Activated T-helper 2 cell treated with anti-CD3 and anti-CD28 coated beads, Interferon-gamma antibody, Interleukin-2, Interleukin-4, amounts not matched to agents 10 μg/mL and 5 μg/mL and 100 μg/mL, durations not matched to agents 14 hours and 24 hours and 36 hours (primary cell): ENCODE measurements around the gene NTRK3. TPM values are rescaled to one million over a fixed set of nuclear protein-coding genes. Genes with fewer than 3 reads are reported as not detected.

Experiments used
- DNase-seq: peaks from one replicate; pipeline ENCODE4 v3.0.0; 2021; ENCODE audit warnings: low spot score
- H3K27ac Mint-ChIP-seq: one replicate; pipeline ENCODE4 v1.8.0; 2021; ENCODE audit warnings: mixed read lengths
- H3K27me3 Mint-ChIP-seq: one replicate; pipeline ENCODE4 v1.8.0; 2021; ENCODE audit warnings: low read depth, mixed read lengths
- H3K36me3 Mint-ChIP-seq: one replicate; pipeline ENCODE4 v1.8.0; 2021; ENCODE audit warnings: low read depth, mixed read lengths
- H3K4me1 Mint-ChIP-seq: one replicate; pipeline ENCODE4 v1.8.0; 2021; ENCODE audit warnings: low read depth, mixed read lengths
- H3K4me3 Mint-ChIP-seq: one replicate; pipeline ENCODE4 v1.8.0; 2021; ENCODE audit warnings: low read depth, mild to moderate bottlenecking, moderate library complexity, mixed read lengths
- H3K9me3 Mint-ChIP-seq: one replicate; pipeline ENCODE4 v1.8.0; 2021; ENCODE audit warnings: mixed read lengths
- intact Hi-C: fragments of 100-400 bp; cut with micrococcal nuclease; formaldehyde crosslinking; loops from one replicate; pipeline ENCODE4 v1.15.1; 2023
- total RNA-seq: library from RNA; stranded (reverse); gene quantifications from 2 replicates; pipeline ENCODE4 v1.2.3, GENCODE V29; 2022

NTRK3 gene
- total RNA-seq, 1 donor from 2014 or later, result 0.73 TPM

DNA sequence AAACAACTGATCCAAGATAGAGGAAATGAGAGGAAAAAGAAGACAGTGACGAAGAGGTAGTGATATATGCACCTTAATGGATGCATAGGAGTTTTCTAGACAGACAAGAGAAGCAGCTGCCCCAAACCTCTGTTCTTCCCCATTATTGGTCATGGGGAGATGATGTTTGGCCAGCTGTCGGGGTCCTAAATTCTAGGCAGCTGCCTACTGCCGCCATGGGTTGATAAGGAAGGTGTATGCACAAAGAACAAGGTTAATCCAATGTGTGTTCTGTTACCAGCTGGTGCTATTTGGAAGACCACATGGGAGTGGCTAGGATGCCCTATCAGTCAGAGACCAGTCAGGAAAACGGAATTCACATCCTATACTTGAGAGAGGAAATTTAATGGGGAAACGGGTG, 47.4 kb downstream of the NTRK3 start:
- H3K9me3 Mint-ChIP-seq, result no peaks in the 10 kb centered on the region
- intact Hi-C loops, result no loop called here
- peaks cover 9% of the 10 kb centered on the region for H3K27me3 Mint-ChIP-seq
- H3K4me3 Mint-ChIP-seq, result no peak overlapping the region
- no peaks in the 10 kb centered on the region for H3K4me1 Mint-ChIP-seq
- no peak for DNase-seq
- no peaks in the 10 kb centered on the region for H3K36me3 Mint-ChIP-seq
- no peak overlapping the region for H3K27ac Mint-ChIP-seq

DNA sequence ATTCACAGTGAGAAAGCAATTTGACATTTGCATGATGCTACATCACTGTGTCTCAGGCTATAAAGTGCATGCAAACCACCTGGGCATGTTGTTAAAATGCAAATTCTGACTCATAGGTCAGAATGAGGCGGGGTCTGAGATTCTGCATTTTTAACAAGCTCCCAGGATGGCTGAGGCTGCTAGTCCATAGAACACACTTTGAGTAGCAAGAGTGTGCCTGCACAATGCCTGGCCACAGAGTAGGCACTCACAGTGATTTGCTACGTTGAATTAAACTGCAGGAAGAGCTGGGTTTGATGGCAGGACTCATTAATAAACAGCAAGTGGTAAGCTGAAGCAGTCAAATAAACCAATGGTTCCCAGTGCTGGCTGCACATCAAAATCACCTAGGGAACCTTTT, 48.1 kb downstream of the NTRK3 start:
- Mint-ChIP-seq H3K9me3 (no peaks in the 10 kb centered on the region), H3K4me1 (no peaks in the 10 kb centered on the region), H3K4me3 (no peak overlapping the region), H3K27ac (no peak overlapping the region), H3K36me3 (no peaks in the 10 kb centered on the region), H3K27me3 (peaks cover 9% of the 10 kb centered on the region)
- intact Hi-C loops, result no loop called here
- no peak for DNase-seq

DNA sequence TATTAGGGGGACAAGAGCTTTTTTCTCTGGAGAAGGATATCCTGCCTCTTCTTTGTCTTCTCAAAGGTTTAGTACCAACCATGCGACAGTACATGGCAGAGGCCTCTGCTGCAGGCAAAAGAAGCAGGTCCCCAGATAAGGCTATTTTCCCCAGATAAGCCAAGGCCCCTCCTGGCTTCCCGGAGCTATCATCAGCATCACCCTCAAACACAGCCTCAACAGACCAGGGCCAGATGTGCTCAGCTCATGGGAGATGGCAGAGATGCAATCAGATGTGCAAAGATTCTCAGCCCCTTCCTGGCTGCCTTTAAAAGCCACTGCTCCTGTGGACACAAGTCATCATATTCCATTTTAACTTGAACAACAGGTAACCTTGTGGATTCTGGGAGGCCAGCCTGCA, 49.0 kb downstream of the NTRK3 start:
- H3K36me3 Mint-ChIP-seq, result no peaks in the 10 kb centered on the region
- H3K4me1 Mint-ChIP-seq, result no peaks in the 10 kb centered on the region
- H3K27me3 Mint-ChIP-seq, result peaks cover 9% of the 10 kb centered on the region
- no peak overlapping the region for H3K27ac Mint-ChIP-seq
- intact Hi-C loops, result no loop called here
- DNase-seq, result no peak
- no peaks in the 10 kb centered on the region for H3K9me3 Mint-ChIP-seq
- no peak overlapping the region for H3K4me3 Mint-ChIP-seq

DNA sequence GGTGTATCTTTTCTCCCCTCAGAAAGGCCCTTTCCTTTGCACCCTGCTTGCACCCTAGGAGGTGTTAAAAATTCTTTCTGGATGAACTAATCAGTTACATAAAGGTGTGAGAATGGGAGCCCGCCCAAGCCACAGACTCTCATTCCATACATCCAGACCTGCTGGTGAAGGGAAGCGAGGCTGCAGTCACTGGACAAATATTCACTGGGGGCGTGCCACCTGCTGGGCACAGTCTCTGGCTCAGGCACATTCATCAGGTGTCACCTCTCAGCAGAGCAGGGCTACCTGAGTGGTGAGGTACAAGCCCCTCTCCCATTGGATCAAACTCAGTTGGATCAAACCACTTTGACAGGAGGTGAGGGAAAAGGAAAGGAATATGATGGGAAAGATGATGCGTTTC, 52.0 kb downstream of the NTRK3 start:
- no peak overlapping the region for H3K4me3 Mint-ChIP-seq
- DNase-seq, result no peak
- H3K9me3 Mint-ChIP-seq, result no peaks in the 10 kb centered on the region
- no peak overlapping the region for H3K27ac Mint-ChIP-seq
- no peaks in the 10 kb centered on the region for H3K4me1 Mint-ChIP-seq
- H3K36me3 Mint-ChIP-seq, result no peaks in the 10 kb centered on the region
- H3K27me3 Mint-ChIP-seq, result peaks cover 6% of the 10 kb centered on the region
- intact Hi-C loops, result no loop called here

DNA sequence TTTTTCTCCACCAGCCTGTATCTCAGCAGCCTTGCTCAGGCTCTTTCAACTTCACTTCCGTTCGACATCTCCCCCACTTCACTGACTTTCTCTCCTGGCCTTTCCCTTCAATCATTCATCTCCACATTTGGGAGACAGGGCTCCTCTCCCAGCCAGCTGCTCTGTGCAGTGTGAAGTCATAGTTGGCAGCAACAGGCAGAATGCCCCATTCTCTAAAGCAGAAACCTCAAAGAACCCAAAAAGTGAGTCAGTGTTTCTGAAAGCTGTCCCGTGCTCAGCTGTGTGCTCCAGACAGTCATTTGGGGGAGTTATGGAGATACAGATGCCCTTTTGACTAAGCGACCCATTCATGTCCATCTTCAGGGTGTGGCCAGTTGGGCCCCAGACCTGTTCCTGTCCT, 54.3 kb downstream of the NTRK3 start:
- no peaks in the 10 kb centered on the region for H3K36me3 Mint-ChIP-seq
- DNase-seq, result no peak
- no peaks in the 10 kb centered on the region for H3K9me3 Mint-ChIP-seq
- H3K27me3 Mint-ChIP-seq, result no peaks in the 10 kb centered on the region
- no peak overlapping the region for H3K27ac Mint-ChIP-seq
- no peak overlapping the region for H3K4me3 Mint-ChIP-seq
- no peaks in the 10 kb centered on the region for H3K4me1 Mint-ChIP-seq
- intact Hi-C loops, result no loop called here

DNA sequence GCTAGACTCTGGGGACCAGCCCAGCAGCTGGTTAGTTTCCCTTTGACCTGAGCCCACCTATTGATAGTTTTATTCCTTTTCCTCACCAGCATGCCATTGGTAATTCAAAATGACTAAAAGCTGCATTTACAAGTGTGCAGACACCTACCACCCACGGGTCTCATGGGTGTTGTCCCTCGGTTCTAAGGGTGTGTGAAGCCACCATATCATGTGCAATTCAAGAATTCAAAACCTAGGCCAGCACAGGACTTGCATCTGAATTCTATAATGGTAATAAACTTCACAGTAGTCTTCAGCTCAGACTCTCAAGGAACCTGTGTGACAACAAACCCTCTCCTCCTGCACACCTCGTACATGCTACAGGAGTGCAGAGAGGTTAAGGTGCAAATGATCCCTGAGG, 55.3 kb downstream of the NTRK3 start:
- no peak overlapping the region for H3K4me3 Mint-ChIP-seq
- intact Hi-C loops, result no loop called here
- H3K9me3 Mint-ChIP-seq, result no peaks in the 10 kb centered on the region
- DNase-seq, result no peak
- no peaks in the 10 kb centered on the region for H3K27me3 Mint-ChIP-seq
- H3K27ac Mint-ChIP-seq, result no peak overlapping the region
- no peaks in the 10 kb centered on the region for H3K4me1 Mint-ChIP-seq
- no peaks in the 10 kb centered on the region for H3K36me3 Mint-ChIP-seq

DNA sequence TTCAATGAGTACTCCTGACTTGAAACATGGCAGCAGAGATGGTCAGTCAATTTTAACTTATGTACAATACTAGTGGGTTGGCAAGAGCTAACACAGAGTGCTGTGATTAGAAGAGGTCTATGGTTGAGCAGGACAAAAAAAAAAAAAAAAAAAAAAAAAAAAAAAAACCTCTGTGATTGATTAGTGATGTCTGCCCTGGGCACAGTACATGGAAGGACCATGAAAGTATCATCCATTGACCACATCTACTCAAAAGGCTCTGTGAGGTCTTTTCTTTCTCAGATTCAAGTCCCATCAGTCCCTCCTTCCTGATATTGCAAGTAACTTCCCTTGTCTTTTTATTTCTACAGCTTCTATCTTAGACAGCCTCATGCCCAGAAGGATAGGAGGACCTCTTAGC, 59.6 kb downstream of the NTRK3 start:
- no peaks in the 10 kb centered on the region for H3K36me3 Mint-ChIP-seq
- no peaks in the 10 kb centered on the region for H3K9me3 Mint-ChIP-seq
- H3K4me3 Mint-ChIP-seq, result no peak overlapping the region
- intact Hi-C loops, result loop anchor here (1.0 kb wide), 1 partner anchor 24 kb away; no protein-coding TSS in a partner anchor
- H3K4me1 Mint-ChIP-seq, result no peaks in the 10 kb centered on the region
- no peak for DNase-seq
- H3K27ac Mint-ChIP-seq, result no peak overlapping the region
- no peaks in the 10 kb centered on the region for H3K27me3 Mint-ChIP-seq

DNA sequence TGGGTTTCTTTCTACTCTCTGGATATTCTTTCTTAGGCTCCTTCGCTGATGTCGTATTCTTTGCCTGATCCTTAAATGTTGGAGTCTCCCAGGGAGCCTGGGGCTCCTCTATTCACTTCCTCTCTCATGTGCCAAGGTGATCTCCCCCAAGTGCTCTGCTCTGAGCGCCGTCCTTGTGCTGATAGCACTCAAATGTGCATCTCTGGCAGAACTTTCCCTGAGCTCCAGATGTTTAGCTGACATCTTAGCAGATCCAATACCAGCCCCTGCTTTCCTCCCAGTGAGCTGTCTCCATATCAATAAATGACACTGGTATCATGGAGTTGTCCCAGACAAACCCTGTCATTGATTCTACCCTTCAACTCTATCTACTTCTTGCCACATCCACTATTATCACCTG, 62.4 kb downstream of the NTRK3 start:
- no peak for DNase-seq
- Mint-ChIP-seq H3K4me3 (no peak overlapping the region), H3K36me3 (no peaks in the 10 kb centered on the region), H3K27ac (no peak overlapping the region), H3K4me1 (no peaks in the 10 kb centered on the region), H3K27me3 (no peaks in the 10 kb centered on the region), H3K9me3 (no peaks in the 10 kb centered on the region)
- intact Hi-C loops, result no loop called here

DNA sequence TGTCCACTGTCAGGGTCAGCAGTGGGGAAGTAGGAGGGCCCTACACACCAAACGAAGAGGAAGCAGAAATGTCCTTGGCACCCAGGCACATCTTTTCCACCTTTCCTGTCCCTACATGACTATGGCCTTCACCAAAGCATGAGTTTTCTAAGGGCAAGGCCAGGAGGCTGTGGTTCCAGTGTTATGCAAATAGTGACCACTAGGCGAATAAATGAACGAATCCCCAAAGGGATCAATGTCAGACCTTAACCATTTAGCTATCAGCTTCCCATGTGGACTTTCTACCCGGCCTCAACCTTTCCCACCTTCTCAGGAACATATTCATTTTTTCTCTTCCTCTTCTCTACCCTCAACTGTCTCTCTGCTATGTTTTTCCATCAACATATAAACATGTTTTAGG, 63.1 kb downstream of the NTRK3 start:
- Mint-ChIP-seq H3K27ac (no peak overlapping the region), H3K4me1 (no peaks in the 10 kb centered on the region), H3K36me3 (no peaks in the 10 kb centered on the region), H3K27me3 (no peaks in the 10 kb centered on the region), H3K9me3 (no peaks in the 10 kb centered on the region), H3K4me3 (no peak overlapping the region)
- intact Hi-C loops, result no loop called here
- no peak for DNase-seq

DNA sequence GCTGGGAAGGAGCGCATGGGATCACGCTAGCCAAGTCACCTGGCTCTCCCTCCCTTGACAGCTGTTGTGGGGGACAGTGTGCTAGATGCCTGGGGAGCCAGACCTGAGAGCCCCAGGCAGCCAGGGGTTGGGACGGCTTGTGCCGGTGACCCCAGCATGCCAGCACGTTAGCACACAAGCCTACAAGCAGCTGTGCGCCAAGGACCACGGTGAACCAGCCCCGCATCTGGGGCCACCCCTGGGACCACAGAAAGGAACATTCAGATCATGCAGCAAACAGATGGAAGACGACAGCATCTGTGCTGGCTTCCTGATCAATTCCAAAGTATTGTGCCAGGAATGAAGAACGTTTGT, 64.8 kb downstream of the NTRK3 start:
- Mint-ChIP-seq H3K9me3 (no peaks in the 10 kb centered on the region), H3K27me3 (no peaks in the 10 kb centered on the region), H3K36me3 (no peaks in the 10 kb centered on the region), H3K4me3 (no peak overlapping the region), H3K27ac (no peak overlapping the region), H3K4me1 (no peaks in the 10 kb centered on the region)
- intact Hi-C loops, result no loop called here
- DNase-seq, result no peak

DNA sequence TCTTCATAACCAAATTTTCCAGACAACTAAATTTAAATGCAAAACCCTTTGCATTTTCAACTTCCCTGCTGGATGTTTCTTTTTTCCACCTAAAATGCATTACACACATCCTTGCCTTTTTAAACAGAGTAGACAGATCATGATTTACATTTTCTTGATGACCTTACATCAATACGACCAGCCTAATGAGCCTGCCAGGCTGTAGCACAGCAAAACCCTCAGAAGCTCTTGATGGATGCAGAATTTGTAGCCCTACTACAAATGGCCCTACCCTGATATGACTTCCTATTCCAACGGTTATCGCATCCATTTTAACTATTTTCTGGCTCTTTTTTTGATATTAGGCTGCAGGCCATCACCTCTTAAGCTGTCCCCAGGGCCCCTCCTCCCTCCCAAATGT, 66.3 kb downstream of the NTRK3 start:
- Mint-ChIP-seq H3K9me3 (no peaks in the 10 kb centered on the region), H3K27me3 (no peaks in the 10 kb centered on the region), H3K36me3 (no peaks in the 10 kb centered on the region), H3K4me3 (no peak overlapping the region), H3K4me1 (no peaks in the 10 kb centered on the region), H3K27ac (no peak overlapping the region)
- DNase-seq, result no peak
- intact Hi-C loops, result no loop called here

DNA sequence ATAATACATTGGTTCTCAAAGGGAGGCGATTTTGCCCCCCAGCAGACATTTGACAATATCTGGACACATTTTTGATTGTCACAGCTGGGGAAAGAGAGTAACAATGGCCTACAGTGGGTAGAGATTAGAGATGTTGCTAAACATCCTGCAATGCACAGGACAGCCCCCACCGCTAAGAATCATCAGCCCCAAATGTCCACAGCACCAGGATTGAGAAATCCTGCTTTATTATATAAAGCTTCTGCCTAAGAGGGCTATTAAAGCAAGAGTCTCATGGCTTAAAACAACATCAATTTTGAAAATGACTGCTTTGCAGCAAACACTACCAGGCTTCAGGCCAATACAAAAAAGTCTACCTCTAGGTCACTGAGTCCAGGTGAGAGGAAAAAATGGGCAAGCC, 68.2 kb downstream of the NTRK3 start:
- intact Hi-C loops, result no loop called here
- Mint-ChIP-seq H3K27ac (no peak overlapping the region), H3K9me3 (no peaks in the 10 kb centered on the region), H3K27me3 (no peaks in the 10 kb centered on the region), H3K4me3 (no peak overlapping the region), H3K4me1 (no peaks in the 10 kb centered on the region), H3K36me3 (no peaks in the 10 kb centered on the region)
- DNase-seq, result no peak

DNA sequence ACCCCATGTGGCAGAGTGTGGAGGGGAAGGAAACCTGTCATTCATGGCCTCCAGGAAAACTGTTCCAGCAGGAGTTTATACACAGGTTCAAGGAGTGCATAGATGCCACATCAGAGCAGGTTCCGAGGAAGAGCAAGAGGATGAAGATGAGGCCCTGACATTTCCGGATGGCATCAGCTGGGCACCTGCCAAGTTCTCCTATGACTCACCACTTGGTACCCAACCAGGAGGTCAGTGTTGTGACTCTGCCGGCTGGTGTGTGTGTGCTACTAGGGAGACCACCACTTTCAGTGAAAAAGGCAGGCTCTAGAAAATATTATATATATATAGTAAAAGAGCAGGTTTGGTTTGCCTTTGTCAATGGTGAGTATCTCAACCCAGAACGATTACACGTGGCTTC, 69.3 kb downstream of the NTRK3 start:
- H3K27ac Mint-ChIP-seq, result no peak overlapping the region
- intact Hi-C loops, result no loop called here
- H3K9me3 Mint-ChIP-seq, result no peaks in the 10 kb centered on the region
- H3K27me3 Mint-ChIP-seq, result no peaks in the 10 kb centered on the region
- H3K36me3 Mint-ChIP-seq, result no peaks in the 10 kb centered on the region
- DNase-seq, result no peak
- H3K4me1 Mint-ChIP-seq, result no peaks in the 10 kb centered on the region
- H3K4me3 Mint-ChIP-seq, result no peak overlapping the region

DNA sequence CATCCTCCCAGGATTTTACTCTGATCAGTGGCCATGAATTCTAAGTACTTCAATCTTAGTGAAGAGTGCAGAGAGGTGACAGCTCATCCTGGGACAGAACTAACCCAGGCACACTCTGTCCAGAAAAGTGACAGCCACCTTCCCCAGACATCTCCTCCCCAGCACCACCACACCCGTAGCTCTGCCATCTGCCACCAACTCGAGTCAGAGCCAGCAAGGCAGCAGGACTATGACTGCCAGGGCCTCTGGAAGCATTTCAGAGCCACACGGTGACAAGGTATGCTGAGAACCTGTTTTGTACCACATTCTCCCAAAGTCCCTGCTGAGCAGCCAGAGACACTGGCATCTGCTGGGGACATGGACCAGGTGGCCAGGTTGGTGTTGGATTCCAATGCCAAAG, 71.0 kb downstream of the NTRK3 start:
- H3K9me3 Mint-ChIP-seq, result no peaks in the 10 kb centered on the region
- H3K4me1 Mint-ChIP-seq, result no peaks in the 10 kb centered on the region
- H3K27me3 Mint-ChIP-seq, result no peaks in the 10 kb centered on the region
- DNase-seq, result no peak
- H3K4me3 Mint-ChIP-seq, result no peak overlapping the region
- no peak overlapping the region for H3K27ac Mint-ChIP-seq
- intact Hi-C loops, result no loop called here
- H3K36me3 Mint-ChIP-seq, result no peaks in the 10 kb centered on the region
